SKM-1 treated with dmso at 0.1 percent for 144 hours (cell line): ENCODE data around the gene CYP46A1.

Experiments
- DNase-seq: peaks from one replicate; lab custom pipeline; 2025; ENCODE audit not compliant: unreplicated experiment; lab: John Stamatoyannopoulos, UW

The CYP46A1 gene

GRCh38 chr14:99741227-99741976 lies 57.3 kb downstream of the CYP46A1 start:
- DNase-seq: no peak

DNA sequence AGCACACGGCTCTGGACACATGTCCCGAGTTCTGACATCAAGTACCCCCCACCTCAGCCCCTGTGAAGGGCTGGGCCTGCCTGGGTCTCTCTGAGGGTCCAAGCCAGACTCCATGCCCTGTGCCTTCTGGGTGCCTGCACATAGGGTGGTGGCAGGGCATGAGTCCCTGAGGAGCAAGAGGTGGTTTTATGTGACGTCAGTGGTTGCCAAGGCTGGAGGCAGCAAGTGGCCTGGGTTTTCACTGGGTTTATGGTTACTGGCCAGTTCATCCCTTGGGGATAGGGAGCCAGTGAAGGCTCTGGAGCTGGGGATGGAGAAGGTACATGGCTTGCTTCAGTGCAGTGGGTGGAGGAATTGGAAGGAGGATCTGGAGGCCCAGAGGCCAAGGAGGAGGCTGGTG lies 58.0 kb downstream of the CYP46A1 start:
- DNase-seq: no peak

- no peak for DNase-seq
Observed at GRCh38 chr14:99742509-99743487, 58.7 kb downstream of the CYP46A1 start.

- DNase-seq: no peak
Observed at GRCh38 chr14:99744199-99744872, 60.2 kb downstream of the CYP46A1 start.

- DNase-seq: no peak
Observed at GRCh38 chr14:99744873-99745224, 60.8 kb downstream of the CYP46A1 start.

DNA sequence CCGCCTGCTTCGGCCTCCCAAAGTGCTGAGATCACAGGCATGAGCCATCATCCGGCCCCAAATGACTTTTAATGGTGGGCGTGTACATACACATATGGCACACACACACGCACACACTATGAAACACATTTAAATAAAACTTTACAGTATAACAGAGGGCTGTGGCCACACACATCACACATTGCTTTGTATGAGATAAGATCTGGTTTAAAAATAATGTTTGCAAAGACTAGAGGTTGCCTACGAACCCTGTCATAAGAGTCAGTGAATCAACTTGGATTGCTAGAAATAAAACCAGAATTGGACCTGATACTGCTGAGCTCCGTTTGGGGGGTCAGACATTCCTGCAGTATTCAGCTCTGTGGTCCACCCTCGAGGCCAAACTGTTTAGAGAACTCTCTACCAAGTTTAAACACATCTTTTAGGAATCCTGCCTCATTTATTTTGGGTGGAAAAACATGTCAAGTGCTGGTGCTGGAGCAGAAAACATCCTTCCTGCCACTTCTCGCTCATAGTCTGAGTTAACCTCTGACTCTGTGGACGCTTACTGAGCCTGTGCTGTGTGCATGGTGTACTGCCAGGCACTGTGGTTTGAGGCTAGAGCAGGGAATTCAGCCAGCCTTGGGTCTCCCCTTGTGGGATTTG lies 61.3 kb downstream of the CYP46A1 start:
- no peak for DNase-seq

GRCh38 chr14:99747167-99747566 lies 63.1 kb downstream of the CYP46A1 start:
- DNase-seq: no peak

GRCh38 chr14:99747582-99748330 lies 63.7 kb downstream of the CYP46A1 start:
- DNase-seq: no peak

DNA sequence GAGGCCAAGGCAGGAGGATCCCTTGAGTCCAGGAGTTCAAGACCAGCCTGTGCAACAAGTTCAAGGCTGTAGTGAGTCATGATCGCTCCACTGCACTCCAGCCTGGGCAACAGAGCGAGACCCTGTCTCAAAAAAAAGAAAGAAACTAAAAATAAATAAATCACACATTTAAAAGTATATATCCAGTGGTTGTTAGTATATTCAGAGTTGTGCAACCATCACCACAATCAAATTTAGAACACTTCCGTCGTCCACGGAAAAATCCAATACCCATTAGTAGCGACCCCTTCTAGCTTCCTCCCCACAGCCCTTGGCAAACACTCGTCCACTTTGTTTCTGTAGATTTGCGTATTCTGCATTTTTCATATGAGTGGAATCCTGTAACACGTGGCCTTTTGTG lies 64.4 kb downstream of the CYP46A1 start:
- no peak for DNase-seq

GRCh38 chr14:99749142-99749541 lies 65.0 kb downstream of the CYP46A1 start:
- DNase-seq: no peak

DNA sequence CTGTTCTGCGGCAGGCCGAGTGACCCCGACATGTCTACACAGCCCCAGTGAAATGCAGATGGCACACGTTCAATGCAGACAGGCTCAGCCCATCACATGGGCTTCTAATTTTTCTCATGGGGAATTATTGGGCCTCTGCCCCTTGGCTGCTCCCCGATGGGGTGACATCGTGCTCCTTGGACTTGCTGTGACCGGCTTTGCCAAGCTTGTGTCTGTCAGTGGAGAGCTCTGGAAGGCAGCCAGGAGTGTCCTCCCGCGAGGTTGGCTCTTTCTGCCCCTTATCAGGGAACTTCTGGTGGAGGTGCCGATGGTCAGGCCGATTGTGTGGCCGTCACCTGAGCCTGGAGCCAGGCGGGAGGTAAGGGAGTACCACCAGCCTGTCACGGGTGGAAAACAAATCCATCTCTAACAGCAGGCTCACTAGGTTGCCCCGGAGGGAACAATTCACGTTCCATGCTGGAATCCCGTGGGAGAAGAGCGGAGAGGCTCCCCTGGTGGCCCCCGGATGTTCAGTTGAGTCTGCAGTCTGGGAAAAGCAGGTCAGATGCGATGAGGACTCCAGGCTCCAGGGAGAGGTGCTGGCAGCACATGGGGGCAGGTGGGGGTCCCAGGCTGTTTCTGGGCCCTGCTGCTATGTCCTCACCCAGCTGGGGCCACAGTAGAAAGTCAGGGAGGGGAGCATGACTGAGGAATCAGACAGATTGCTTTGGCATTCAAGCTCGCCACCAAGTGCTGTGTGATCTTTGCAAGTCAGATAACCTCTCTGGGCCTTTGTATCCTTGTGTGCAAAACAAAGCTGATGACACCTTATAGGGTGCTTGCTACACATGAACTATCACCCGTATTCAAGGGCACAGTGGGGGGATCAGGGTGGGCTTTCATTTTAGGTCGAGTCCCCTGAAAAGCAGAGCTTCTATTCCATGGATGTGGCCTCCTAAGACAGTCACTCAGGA lies 65.9 kb downstream of the CYP46A1 start:
- no peak for DNase-seq

GRCh38 chr14:99750746-99751450 lies 66.8 kb downstream of the CYP46A1 start:
- DNase-seq: no peak

DNA sequence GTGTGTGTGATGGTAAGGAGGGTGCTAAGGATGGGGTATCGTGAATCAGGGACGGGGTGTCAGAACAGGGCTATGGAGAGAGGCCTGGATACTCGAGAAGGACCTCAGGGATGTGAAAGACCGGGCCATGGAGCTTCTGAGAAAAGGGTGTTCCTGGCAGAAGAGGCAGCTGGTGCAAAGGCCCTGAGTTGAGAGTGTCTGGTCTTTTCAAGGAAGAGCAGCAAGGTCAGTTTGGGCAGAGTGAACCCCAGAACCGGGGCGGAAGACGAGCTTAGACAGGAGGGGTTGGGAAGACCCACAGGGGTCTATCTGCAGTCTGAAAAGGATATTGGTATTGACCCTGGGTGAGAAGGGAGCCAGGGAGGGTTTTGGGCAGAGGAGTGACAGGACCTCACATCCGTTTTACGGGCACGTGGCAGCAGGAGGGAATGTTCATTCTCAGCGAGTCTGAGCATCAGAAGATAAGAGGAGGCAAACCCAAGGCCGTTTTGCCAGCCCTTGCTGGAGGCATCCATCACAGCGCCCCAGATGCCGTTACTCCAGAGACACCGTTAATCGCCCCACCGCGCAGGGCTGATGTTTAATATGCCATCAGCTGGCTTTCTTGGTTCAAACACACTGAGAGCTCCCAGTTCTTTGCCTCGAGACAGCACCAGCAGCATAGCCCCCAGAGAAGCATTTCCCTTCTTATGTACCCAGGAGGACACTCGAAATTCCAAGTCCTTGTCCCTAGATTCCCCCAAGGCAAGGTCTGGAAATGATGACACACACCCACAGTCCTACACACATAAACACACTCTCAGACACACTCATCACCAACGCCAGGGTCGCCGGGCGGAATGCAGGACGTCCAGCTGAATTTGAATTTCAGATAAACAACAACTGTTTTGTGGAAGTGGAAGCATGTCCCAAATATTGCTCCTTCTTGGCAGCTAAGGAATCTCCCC lies 67.7 kb downstream of the CYP46A1 start:
- no peak for DNase-seq

DNA sequence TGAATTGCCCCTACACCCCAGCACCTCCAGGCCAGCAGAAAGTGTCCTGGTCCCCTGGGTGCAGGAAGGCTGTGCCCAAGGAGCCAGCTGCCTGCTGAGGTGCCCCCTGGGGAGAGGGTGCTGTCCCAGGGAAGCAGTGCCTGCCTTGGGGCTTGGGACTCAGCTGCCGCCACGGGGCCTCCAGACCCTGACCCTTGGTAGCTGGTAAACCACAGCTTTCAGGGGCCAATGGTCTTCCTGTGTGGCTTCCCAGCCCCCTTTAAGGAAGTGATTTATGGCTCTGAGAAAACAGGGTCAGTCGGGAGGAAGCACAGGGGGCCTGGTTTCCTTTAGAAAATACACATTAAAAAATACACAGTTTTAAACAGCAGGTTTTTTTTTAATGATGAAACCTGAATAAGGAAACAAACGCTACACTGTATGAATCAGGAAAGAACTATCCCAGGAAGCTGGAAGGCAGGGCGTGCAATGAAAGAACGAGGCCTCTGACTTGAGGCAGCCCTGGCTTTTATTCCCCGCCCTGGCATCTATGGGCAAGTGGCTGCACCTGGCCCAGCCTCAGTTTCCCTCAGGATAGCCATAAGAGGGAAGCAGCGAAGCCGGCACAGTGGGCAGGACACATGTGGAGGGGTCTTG lies 68.5 kb downstream of the CYP46A1 start:
- DNase-seq: no peak

DNA sequence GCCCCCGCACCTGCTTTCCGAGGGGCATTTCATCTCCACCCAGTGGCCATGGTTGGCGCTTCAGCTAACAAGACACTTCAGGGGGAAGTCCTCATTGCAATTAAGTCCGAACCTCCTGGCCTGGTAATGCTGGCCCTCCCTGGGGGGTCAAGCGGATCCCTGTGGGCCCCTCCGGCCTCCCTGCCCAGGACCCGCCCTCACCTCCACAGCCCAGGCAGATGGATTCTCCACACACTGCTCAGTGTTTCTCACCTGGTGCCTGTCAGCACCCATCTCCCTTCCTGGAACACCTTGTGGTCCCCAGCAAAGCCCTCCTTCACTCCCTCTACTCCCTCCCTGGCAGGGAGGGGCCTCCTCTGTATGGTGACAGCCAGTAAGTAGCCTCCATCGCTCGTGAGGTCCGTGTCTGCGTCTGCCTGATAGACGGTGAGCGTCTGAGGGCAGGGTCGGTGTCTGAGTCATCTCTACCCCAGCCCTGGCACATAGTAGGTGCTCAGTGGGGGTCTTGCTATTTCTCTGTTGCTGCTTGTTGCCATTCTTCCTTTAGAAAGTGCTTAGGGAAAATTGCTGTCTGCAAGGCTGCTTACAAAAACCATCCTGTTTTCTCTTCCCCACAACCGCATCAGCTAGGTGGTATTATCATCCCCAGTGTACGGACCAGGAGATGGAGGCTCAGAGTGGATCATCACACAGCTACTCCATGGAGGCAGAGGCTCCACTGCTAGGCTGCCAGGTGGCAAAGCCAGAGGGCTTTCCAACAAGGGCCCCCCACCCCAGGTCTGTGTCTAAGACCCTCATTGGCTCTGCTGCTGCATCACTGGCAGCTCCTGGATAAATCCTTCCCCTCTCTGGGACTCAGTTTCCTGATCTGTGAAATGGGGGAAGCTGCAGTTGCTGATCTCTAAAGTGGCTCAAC lies 69.4 kb downstream of the CYP46A1 start:
- no peak for DNase-seq
